Cardiac septum (tissue), 1 donor: ENCODE data around the gene SIK2. TPM values are rescaled to one million over a fixed set of nuclear protein-coding genes. Genes with fewer than 3 reads are reported as not detected.

ENCODE experiments used
- DNase-seq: peaks from one replicate; pipeline ENCODE4 v3.0.0-alpha.2; 2020; ENCODE audit warnings: low spot score
- intact Hi-C: fragments of 100-400 bp; cut with DNase I; formaldehyde crosslinking; loops from one replicate; pipeline ENCODE4 v1.14.0; 2022
- total RNA-seq: library from RNA; stranded (reverse); fragmentation: NEBNext Ultra II Directional; extraction: Animal tissue kit (Norgen Biotek cat#: 25700); gene quantifications from one replicate; pipeline ENCODE4 v1.2.1, GENCODE V29; 2021
- donor health status: DM: no; HTN: no; CAD: no.

Gene SIK2
- total RNA-seq, 1 donor from 2014 or later = 27.3 TPM

DNA sequence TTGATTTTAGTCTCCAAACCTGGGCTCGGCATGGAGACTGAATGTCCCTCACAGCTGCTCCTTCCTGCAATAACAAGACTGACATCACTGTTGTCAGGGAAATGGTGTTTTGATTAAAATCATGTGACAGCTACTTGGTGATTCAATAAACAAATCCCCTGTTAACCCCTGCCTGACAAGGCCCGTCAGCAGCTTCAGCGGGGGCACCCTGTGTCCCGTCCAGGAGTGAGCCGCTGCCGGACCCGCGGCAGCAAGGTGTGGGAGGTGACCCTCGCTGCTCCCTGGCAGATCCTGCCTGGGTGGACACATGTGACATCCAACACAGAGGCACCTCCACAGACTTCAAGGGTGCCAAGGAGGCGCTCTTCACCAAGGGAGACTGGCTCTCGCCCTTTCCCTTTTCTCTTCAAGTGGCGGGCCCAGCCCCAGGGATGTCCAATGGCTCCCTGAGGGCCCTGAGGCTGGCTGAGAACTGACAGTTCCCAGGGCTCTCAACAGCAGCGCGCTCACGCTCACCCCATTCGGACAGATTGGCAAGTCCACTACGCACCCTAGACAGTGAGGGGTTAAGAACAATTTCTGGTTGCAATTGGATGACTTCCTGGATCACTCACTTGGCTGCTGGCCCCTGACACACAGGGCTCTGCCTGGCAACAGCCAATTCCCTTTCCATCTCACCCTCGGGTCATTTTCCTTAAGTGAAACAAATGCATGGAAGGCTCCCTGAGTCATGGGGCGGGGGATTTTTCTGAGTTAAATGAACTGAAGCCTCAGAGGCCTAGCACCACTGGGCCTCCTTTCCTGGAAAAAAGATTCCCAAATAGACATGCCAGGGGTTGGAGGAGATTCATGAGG, 133.2 kb downstream of the SIK2 start:
- intact Hi-C loops = loop anchor here (10.0 kb wide), 1 partner anchor 131 kb away; the partner anchor contains the start of gene SIK2
- no peak for DNase-seq

GRCh38 chr11:111736181-111736590, 133.9 kb downstream of the SIK2 start:
- DNase-seq = no peak
- intact Hi-C loops = loop anchor here (10.0 kb wide), 1 partner anchor 131 kb away; the partner anchor contains the start of gene SIK2

DNA sequence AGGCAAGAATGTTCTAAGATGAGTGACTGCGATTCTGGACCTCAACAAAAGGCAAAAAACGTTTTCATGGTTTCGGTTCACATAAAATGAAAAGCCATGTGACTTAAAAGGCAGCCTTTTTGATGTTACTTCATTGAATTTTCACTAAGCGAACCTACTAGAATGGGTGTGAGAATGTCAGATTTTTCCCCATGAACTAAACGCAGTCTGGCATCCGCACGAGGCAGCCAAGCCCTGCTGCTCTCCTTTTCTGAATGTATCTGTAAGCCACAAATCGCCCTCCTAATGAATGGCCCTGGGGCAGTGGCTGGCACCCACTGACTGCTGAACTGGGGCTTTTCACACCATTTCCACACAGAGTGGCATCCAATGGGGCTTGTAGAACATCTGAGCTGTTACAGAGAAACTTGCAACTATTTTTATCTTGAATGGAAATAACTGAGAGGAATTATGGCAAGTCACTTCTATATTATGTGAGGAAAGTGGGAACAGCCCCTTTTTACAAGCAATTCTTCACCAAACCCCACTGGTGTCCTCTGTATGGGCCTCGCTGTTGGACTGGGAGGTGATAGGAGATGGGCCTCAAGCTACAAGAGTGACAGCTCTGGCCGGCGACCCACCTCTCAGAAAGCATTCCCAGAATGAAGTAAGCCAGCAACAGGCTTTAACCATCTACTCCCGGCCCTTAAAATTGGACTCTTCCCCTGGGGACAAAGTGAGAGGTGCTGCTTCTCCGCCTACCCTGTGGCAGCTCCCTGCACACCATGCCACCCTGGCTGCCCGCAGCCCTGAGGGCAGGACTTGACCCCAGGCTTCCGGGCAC, 134.6 kb downstream of the SIK2 start:
- intact Hi-C loops = loop anchor here (10.0 kb wide), 1 partner anchor 132 kb away; the partner anchor contains the start of gene SIK2
- no peak for DNase-seq

DNA sequence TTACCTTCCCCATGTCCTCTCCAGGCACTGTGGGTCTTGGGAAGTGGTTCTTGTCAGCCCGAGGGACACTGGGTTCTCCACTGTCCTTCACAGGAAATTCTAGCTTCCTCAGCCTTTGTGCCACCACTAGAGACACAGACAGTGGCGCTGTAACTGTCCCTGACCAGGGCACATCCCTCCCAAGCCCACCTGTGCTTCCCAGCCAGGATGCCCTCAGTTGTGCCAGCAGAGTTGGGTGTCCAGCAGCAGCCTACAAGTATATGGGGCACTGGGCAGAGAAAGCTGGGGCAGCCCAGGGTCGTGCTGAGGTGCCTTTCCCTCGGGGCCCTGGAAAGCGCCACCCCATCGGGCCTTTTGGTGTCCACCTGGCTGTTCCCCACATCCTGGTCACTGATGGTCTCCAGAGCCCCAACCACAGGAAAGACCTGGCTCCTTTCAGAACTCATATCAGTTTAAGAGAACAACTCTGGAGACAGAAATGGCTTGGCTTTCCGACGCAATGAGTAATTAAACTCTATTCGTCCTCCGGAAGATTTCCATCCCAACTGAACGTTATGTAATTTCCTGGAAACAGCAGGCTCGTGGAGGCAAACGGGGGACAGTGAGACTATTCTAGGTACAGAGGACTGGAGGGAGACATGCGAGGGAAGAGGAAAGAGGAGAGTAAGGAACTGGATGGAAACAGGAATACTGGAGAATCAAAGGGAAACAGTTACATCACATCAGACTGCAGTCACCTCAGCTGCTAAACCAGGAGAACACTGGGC, 135.4 kb downstream of the SIK2 start:
- intact Hi-C loops = loop anchor here (10.0 kb wide), 1 partner anchor 133 kb away; the partner anchor contains the start of gene SIK2
- no peak for DNase-seq

- DNase-seq = no peak
Observed at GRCh38 chr11:111739299-111739698, 137.1 kb downstream of the SIK2 start.

GRCh38 chr11:111741751-111742150, 139.5 kb downstream of the SIK2 start:
- intact Hi-C loops = no loop called here
- DNase-seq = no peak

More at GRCh38 chr11:111739299-111739698, 137.1 kb downstream of the SIK2 start:
- intact Hi-C loops = loop anchor here (10.0 kb wide), 1 partner anchor 134 kb away; the partner anchor contains the start of gene SIK2

GRCh38 chr11:111743700-111744099, 141.5 kb downstream of the SIK2 start:
- intact Hi-C loops = no loop called here
- no peak for DNase-seq

DNA sequence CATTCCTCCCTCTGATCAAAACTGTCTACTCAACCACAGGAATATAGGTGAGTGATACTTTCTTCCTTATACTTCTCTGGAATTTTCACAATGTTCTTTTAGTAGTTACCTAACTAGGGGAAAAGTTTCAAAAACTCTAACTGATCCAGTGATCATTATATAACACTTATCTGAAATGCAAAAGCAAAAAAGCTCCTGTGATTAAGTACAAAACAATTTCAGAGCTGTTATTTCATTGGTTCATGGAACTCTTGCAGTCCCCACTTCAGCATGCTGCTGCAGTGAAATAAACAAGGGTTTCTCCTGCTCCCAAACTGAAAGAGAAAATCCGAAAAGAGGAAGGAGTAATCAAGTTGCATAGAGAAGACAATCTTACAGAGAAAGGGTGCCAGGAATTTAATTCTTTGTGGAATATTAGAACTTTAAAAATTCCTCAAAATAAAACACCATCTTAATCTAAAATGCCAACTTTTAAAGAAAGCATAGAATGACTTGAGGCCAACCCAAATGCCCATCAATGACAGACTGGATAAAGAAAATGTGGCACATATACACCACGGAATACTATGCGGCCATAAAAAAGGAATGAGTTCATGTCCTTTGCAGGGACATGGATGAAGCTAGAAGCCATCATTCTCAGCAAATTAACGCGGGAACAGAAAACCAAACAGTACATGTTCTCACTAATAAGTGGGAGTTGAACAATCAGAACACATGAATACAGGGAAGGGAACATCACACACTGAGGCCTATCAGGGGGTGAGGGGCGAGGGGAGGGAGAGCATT, 143.7 kb downstream of the SIK2 start:
- intact Hi-C loops = no loop called here
- no peak for DNase-seq

DNA sequence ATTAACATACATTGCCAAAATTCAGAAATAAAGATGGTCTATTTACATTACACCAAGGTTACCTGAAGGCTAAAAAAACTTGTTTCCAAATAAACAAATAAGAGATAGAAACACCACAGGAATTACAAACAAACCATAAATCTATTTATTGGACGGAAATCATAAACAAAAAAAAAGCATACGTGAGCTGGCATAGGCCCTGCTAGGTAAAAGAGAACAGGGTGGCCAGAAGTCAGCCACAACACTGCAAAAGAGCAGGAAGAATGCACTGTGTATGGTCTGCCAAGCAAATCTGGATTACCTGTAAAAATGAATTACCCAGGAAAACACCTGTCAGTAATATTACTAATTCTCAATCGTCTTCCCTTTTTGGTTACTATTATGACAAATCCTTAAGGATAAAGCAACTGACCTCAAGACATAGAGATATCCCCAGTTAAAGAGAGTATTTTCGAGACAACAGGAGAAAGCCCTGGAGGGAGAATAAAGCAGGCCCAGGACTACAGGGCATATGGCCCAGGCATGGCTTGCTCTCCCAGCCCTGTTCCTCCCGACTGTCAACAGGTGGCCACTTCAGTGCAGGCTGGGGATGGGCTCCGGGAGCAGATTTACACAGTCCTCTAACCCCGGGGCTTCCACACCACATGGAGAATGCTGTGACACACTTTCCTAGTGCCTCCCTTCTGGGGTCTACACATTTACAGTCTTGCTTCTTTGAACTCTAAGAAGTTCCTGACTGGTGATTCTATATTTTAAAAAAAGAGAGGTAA, 146.0 kb downstream of the SIK2 start:
- DNase-seq = no peak
- intact Hi-C loops = no loop called here

GRCh38 chr11:111749646-111750045, 147.4 kb downstream of the SIK2 start:
- intact Hi-C loops = no loop called here

GRCh38 chr11:111756097-111756496, 153.8 kb downstream of the SIK2 start:
- no peak for DNase-seq
- intact Hi-C loops = no loop called here

More at GRCh38 chr11:111749646-111750045, 147.4 kb downstream of the SIK2 start:
- no peak for DNase-seq

- DNase-seq = no peak
- intact Hi-C loops = no loop called here
Observed at GRCh38 chr11:111759376-111759775, 157.1 kb downstream of the SIK2 start.

- intact Hi-C loops = no loop called here
- DNase-seq = no peak
Observed at GRCh38 chr11:111759778-111760407, 157.6 kb downstream of the SIK2 start.

DNA sequence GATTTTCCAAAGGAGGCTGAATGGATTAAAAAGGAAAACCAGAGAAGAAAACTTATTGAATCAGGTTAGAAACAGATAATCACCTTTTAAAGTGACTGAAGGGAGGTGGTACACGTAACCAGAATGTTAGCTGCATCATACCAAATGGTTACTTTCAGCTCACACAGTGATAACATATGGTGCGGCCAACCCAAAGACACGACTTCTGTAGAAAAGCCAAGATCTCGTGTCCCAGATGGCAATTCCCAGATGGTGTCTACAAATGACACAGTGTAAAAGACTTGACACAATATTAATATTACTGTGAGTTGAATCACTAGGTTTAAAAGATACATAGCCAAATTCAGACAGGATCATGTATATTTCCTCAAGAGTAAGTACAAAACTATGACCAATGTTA, 158.8 kb downstream of the SIK2 start:
- DNase-seq = no peak
- intact Hi-C loops = no loop called here

DNA sequence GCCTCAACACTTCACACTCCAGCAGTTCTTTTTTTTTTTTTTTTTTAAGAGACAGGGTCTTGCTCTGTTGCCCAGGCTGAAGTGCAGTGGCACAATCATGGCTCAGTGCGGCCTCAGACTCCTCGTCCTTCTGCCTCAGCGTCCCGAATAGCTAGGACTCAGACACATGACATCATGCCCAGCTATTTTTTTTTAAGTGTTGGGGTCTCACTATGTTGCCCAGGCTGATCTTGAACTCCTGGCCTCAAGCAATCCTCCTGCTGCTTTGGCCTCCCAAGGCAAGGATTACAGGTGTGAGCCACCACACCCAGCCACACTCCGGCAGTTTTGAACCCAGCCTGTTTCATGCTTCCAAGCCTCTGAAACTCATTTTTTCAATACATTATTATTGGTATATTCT, 160.3 kb downstream of the SIK2 start:
- DNase-seq = no peak
- intact Hi-C loops = no loop called here

DNA sequence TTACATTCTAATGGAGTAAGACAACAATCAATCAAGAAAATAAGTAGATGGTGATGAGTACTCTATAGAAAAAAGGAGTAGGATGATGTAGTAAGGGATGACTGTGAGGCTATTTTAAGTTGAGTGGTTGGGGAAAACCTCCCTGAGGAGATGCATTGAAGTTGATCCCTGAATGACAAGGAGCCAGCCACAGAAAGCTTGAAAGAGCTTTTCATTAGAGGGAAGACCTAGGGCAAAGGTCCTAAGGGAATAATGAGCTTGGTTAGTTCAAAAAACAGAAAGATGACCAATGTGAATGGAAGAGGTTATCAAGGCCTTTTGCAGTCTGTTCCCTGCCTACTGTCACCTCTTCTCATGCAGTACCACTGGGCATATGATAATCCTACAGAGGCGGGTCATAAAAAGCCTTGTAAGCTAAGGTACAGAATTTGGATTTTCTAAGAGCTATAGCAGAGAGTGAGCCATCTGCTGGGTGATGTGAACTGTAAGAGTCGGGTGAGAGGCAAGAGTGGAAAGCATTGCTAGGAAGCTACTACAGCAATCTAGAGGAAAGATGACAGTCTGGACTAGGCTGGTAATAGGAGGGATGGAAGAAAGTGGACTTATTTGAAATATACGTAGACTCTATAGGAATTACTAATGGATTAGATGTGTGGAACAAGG, 160.9 kb downstream of the SIK2 start:
- DNase-seq = no peak
- intact Hi-C loops = no loop called here

- intact Hi-C loops = loop anchor here (5.0 kb wide), 1 partner anchor 32 kb away; no protein-coding TSS in a partner anchor
- no peak for DNase-seq
Observed at GRCh38 chr11:111764621-111765020, 162.4 kb downstream of the SIK2 start.
